GM21423 (cell line): Measurements from ENCODE around the gene ADPGK.
"Not testable (repeated sequence)": the region's sequence is repeated elsewhere in the genome, so short reads cannot be mapped to it uniquely, and the experiment has no call there.

ENCODE experiments used
- ATAC-seq: cut with Tn5 transposase; IDR thresholded peaks from one replicate; pipeline ENCODE4 v1.9.1; 2021; ENCODE audit warnings: mild to moderate bottlenecking, moderate library complexity; ENCODE audit not compliant: unreplicated experiment

The ADPGK gene

DNA sequence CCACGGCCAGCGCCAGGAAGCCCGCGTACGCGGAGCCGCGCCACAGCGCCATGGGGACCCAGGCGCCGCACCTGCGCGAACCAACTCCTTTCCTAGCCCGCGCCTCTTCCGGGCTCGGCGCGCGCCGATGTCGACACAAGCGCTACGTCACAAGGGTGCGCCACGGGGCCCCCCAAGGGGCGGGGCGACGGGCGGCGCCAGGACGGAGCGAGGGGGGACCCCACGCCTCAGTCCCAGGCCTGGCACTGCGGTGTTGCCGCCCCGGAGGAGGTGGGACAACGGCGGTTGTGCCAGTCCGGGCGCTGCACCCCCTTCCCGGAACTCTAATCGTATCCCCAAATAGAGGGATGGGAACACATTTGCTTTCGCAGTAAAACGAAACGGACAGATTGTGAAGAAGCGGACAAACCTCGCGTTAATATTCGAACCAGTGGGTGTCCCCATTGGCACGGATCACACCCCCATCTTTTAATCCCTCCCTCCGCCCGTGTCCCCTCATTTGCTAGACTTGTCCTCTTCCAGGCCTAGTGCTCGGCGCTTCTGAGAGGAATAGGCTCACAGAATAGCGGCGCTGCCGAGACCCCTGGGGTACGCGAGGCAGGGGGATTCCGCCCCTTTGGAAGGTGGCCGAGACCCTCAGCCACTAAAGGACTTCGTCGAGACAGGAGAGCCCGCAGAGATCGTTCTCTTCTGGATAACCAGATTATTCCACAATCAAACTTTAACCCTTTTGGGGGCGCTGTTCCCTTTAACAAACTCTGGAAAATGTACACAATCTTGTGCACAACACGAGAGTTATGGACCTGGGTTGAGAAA lies at the start of gene ADPGK:
Gene ADPGK, minus strand, starts transcription at position 119 of the 816 bp plus-strand sequence. Its CDS starts 67 bp downstream, at position 52.
- peak; percentile 76 for ATAC-seq

DNA sequence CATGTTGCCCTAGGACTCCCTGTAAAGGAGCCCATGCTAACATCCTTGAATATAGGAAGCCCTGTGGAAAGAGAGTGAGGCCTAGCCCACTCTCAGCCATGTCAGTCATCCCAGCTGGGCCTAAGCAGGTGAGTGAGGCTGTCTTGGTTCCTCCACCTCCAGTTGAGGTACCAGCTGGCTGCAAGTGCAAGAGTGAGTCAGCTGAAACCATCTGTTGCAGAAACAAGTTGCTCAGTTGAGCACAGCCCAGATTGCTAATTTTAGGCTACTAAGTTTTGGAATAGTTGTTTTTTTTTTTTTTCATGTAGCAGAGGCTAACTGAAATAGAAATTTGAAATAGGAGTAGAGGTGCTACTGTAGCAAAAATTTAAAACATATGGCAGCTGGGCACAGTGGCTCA lies 43.7 kb upstream of the ADPGK start:
- no peak for ATAC-seq

DNA sequence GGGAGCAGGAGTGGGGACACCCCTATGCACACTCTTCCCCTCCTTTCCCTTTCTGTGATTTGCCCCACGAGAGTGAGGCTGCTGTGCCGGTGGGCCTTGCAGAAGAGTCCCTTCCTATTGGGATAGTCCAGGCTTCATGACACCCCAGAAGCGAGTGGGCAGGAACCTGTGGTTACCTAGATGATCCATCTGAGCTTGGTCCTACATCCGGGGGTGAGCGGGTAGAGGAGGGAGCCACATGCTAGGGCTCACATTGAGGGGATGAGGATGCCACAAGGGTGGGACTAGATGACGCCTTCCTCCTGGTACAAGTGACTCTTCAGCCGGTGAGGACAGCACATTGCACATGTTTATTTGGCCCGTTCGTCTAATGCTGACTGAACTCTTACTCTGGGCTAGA lies 43.1 kb upstream of the ADPGK start:
- no peak for ATAC-seq

DNA sequence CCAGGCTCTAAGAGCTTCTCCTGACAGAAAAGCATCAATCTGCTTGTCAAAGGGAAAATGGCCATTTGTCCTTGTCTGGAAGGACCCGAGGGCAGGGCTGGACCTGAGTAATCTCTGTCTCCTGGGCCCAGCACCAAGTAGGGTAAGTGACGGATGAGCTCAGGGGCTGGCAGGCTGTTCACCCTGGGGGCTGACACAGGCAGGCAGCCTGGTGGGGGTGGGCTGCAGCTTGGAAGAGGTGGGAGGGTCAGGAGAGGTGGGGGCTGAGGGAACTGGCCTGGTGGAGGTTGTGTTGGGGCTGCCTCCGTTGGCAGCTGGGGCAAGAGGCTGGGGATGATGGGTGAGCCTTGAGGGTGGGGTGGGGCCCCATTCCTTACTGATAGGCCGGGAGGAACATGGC lies 42.3 kb upstream of the ADPGK start:
- ATAC-seq = no peak

- ATAC-seq = no peak
These were observed 41.2 kb upstream of the ADPGK start for GRCh38 chr15:72824781-72825180.

DNA sequence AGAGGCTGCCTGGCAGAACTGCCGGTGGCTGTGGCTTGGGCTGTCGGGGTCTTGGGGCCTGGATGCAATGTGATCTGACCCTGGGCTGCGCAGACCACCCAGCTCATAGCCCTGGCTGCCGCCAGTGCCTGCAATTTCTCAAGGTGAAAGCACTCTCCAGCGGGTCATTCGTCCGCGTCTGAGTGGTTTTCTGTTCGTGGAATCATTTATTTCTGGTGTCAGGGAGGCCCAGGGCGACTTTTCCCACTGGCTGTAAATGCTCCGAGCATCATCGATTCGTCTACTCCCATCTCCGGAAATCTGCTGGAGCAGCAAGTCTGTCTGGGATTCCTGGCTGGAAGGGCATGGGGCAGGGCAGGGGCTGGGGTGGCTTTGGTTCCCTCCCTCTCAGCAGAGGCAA lies 40.6 kb upstream of the ADPGK start:
- no peak for ATAC-seq

- ATAC-seq = no peak
These were observed 36.7 kb upstream of the ADPGK start for GRCh38 chr15:72820278-72820677.

DNA sequence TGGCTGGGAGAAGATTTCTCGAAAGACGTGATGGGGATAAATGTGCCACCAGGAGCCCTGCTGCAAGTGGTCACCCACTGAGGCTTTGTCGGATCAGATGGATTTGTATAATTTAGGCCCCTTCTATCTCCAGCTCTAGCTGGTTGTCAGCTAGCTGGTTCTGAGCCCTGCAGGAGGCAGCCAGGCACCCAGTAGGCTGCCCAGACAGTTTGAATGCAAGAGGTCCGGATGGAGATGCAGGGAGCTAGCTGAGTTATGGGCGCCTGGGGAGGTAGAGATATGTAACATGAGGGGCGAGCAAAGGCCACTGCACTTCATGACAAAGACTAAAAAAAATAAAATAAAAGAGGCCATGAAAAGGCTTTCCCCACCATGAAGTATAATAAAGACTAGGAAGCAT lies 35.1 kb upstream of the ADPGK start:
- no peak for ATAC-seq

GRCh38 chr15:72813345-72814004 lies 29.9 kb upstream of the ADPGK start:
- ATAC-seq = no peak

GRCh38 chr15:72809329-72809728 lies 25.8 kb upstream of the ADPGK start:
- ATAC-seq = no peak

DNA sequence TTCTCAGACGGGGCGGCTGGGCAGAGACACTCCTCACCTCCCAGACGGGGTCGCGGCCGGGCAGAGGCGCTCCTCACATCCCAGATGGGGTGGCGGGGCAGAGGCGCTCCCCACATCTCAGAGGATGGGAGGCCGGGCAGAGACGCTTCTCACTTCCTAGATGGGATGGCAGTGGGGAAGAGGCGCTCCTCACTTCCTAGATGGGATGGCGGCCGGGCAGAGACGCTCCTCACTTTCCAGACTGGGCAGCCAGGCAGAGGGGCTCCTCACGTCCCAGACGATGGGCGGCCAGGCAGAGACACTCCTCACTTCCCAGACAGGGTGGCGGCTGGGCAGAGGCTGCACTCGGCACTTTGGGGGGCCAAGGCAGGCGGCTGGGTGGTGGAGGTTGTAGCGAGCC lies 23.8 kb upstream of the ADPGK start:
- ATAC-seq = not testable (repeated sequence)

DNA sequence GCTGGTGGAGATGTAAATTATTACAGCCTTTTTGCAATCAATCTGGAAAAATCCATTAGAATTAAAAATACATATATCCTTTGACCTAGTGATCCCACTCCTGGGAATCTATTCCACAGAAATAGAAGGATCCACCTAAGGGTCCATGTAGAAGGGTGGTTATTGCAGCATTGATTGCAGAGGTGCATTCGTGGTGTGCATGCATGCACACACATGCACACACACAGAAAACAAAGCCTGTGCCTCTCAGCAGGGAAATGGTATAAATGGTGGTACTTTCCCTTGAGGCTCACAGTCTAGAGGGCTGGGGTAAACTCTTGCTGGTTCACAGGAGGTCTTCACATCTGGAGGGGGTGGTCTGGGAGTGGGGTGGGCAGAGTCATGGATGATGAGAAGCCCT lies 19.4 kb upstream of the ADPGK start:
- no peak for ATAC-seq

DNA sequence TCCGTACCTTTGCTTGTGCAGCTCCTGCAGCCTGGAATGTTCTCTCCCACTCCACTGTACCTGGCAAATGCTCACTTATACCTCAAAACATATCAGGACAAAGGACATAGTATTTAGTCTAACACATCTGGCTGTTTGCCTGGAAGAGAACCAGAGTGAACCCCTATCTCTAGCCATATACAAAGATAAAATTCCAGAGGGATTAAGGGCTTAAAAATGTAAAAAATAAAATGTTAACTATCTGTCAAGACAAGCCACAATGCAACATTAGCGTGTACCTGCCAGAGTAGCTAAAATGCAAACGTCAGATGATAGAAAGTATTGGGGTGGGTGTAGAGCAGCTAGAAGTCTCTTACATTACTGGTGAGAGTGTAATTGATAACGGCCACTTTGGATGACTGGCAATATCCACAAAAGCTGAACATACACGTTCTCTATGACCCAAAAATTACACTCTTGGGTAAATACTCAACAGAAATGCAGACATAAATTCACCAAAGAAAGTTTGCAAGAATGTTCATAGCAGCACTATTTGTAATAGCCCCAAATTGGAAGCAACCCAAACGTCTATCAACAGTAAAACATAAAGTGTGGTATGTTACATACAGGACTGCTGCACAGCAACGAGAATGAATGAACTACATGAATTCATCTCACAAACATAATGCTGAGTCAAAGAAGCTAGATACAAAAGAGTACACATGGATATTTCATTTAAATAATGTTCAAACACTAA lies 18.2 kb upstream of the ADPGK start:
- ATAC-seq = no peak

- no peak for ATAC-seq
These were observed 17.4 kb upstream of the ADPGK start for GRCh38 chr15:72800833-72801481.

DNA sequence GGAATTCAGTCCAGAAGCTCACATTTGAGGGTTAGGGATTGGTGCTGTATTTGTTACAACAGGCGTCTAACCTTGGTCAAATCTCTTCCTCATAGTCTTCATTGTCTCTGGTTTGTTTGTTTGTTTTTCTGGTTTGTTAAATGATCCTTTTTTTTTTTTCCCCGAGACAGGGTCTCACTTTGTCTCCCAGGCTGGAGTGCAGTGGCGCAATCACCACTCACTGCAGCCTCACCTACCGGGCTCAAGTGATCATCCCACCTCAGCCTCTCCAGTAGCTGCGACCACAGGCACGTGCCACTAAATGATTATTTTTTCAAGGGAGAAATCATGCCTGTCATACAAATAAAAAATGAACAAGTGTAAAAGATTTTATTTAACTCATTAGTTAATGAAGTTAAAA lies 14.3 kb upstream of the ADPGK start:
- ATAC-seq = no peak

GRCh38 chr15:72797338-72797689 lies 13.8 kb upstream of the ADPGK start:
- ATAC-seq = no peak

DNA sequence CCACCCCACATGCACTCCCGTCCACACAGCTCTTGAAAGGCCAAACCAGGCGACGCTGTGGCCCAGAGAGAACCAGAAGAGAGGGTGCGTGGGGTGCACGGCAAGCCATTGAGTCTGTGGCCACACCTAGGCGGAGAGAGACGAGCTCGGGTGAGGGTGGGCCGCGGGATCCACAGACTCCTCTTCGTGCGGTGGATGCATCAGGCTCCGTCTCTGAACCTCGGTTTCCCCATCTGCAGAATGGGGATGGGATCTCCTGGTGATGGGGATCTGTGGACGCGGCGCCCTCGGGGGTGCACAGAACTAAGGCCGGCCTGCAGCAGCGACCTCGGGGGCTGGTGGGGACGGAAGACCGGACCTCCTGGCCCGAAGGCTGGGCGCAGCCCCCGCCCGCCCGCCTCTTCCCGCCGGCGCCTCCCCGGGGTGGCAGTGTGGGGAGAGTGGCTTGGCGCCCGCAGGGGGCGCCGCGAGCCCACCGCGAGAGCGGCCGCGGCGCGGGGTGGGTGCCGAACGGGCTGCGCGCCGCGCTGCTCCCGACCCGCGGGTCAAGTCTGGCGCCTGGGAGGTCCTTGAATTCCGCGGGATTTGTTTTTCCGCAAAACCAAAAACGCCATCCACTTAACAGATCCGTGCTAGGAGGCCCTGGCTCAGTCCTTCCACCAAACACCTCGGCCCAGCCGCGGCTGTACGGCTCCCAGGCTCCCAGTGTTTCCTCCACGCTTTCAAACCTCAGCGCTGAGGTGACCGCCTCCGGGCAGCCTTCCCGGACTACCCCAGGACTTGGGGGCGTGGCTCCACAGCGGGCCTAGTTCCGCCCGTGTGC lies 13.2 kb upstream of the ADPGK start:
- ATAC-seq = peak; percentile 51

DNA sequence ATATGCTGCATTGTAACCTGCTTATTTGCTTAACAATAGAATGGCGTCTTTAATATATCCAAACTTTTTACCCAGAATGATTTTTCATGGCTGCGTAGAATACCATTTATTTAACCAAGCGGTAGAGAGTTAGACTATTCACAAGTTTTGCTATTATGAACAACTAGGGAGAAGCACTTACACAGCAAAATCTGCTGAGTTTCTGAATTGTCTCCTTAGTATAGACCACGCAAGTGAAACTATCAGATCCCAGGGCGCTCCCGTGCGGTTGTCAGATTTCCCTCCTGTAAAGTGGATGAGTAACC lies 12.6 kb upstream of the ADPGK start:
- no peak for ATAC-seq

DNA sequence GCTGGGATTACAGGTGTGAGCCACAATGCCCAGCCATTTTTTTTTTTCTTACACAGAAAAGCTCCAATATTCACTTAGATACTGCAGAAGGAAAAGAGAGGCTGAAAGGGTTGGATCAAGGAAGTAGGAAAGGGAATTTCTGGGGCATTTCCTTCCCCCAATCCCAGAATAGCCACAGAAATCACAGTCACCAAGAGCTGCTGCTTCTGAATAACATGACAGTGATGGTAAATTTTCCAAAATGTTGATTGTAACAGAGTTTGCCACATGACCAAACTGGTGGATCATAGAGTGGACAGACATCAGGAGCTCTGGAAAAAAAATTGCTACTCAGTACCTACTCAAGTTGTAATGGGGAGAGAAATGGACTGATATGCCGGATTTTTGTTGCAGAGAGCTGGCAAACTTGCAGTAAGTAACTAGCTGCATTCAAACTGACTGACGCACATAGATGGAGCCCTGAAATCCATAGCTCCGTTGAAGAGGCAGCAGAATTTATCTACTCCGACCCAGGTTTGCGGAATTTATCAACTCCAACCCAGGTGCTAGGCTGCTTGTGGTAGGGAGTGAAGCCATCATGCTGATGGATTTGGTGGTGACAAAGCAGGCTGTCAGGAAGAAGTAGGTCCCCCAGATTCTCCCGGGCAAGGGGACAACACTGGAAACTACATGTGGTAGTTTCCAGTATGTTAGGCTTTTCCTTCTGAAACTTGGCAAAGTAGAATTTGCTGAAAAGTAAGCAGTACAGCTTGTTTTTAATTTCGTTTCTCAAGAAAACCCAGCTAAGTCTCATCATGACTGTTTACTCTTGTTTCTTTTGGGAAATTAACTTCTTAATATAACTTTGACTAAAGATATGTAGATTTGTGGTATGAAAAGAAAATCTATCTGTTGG lies 10.5 kb upstream of the ADPGK start:
- no peak for ATAC-seq

DNA sequence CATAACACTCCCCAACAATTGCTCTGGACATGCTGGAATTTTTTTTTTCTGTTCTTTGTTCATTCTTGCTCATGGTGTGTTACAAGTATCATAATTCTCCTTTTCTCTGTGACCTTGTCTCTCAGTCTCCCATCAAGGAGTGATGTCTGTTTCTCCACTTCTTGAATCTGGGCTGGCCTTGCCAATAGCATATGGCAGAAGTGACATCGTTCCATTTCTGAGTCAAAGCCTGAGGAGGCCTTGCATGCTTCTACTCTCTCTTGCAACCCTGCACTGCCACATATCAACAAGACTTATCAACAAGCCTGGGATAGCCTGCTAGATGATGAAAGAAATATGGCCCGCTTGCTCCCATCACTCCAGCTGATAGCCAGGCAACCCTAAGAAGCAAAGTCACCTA lies 8.9 kb upstream of the ADPGK start:
- ATAC-seq = no peak
